Hematopoietic multipotent progenitor cell treated with erythropoietin and hydrocortisone succinate and interleukin-3 and kit ligand, for 17 days (in vitro differentiated cells): ENCODE measurements around the gene IPPK.

ENCODE experiments used
- DNase-seq: peaks from one replicate; pipeline ENCODE4 v3.0.0-alpha.2; 2015; ENCODE audit warnings: low spot score

IPPK gene, protein sequence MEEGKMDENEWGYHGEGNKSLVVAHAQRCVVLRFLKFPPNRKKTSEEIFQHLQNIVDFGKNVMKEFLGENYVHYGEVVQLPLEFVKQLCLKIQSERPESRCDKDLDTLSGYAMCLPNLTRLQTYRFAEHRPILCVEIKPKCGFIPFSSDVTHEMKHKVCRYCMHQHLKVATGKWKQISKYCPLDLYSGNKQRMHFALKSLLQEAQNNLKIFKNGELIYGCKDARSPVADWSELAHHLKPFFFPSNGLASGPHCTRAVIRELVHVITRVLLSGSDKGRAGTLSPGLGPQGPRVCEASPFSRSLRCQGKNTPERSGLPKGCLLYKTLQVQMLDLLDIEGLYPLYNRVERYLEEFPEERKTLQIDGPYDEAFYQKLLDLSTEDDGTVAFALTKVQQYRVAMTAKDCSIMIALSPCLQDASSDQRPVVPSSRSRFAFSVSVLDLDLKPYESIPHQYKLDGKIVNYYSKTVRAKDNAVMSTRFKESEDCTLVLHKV

GRCh38 chr9:92669890-92670708 lies at the start of gene IPPK:
IPPK (minus strand) TSS chr9:92670131; CDS start chr9:92669988, 143 bp downstream.
- DNase-seq, result peak; percentile 96

GRCh38 chr9:92719028-92719647 lies 49.2 kb upstream of the IPPK start:
- no peak for DNase-seq

- DNase-seq, result no peak
Observed at GRCh38 chr9:92718086-92719001, 48.4 kb upstream of the IPPK start.

DNA sequence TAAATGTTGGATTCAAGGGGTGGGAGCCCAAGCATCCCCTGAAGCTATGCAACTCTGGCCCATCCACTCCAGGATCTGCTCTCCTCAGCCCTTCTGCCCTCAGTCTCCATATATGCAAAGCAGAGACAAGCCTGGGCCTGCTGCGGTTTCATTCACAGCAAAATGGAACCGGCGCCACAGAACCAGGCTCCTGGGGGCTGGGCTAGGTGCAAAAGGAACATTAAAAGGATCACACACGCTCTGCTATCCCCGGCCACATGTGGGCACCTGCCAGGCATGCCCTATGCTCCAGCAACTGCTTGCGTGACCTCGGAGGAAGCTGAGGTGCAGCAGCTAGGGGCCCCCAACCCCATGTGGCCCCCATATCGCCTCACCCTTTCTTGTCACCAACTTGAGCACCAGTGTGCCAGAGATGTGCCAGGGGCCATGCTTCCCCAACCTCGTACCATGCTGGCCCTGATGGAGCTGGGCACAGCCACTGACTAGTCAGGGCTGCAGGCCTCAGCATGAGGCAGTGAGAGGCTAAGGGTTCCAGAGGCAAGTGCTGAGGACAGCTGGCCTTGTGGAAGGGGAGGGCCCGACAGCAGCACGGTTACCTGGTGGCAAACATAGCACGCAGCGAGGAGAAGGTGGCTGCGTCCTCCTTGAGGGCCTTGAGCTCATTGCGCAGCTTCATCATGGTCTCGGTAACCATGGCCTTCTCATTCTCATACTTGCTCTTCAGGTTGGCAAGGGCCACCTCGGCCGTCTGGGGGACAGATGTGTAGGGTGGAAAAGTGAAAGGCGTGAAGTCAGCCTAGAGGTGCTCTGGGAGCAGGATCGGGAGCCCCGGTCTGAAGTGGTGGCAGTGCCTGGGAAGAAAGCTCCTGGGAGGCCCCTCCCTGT lies 47.5 kb upstream of the IPPK start:
- DNase-seq, result no peak

DNA sequence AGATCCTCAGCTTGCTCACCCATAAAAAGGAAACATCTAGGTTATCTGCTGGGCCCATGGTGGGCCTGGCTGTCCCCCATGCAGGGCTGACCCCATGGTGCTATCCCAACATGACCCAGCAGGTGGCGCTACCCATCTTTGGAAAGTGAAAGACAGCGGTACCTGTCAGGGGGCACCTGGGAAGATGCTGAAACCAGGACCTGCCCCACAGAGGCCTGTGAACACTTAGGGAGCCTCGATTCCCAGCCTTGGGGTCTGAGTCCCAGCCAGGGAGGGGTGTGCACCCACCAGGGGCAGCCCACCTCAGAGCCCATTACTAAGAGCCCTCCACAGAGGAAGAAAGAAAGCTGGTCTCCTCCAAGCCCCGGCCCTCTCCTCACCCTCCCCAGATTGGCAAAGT lies 46.6 kb upstream of the IPPK start:
- peak; percentile 74 for DNase-seq

DNA sequence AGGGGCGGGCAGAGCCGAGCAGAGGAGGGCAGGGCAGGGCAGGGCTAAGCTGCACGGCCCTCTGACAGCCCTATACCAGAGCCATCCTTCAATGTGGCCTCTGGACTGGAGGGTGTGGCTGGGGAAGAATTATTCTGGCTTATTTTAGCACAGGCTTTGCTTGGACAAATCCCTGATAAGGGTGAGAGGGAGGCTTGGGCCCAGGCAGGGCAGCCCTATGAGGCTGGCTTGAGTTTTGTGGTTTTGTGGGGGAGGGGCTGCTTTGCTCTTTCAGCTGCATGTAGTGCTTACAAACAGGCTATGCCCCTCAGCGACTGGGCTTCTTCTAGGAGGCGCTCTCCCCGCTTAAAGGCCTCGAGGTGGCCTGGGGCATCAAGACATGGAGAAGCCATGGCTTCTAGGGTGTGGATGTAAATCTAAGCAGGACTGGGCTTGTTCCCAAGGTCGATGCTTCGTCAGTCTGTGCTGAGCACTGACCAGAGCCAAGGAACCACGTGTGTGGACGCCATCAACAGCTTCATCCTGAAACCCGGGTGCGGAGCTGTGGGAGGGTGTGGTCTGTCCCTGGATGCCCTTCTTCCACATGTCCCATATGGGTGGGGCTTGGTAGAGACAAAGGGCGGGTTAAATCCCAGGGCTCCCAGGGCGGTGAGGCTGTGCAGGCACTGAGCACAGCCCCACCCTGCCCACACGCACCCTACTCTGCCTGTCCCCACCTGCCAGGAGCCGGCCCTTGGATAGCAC lies 45.7 kb upstream of the IPPK start:
- DNase-seq, result no peak

DNA sequence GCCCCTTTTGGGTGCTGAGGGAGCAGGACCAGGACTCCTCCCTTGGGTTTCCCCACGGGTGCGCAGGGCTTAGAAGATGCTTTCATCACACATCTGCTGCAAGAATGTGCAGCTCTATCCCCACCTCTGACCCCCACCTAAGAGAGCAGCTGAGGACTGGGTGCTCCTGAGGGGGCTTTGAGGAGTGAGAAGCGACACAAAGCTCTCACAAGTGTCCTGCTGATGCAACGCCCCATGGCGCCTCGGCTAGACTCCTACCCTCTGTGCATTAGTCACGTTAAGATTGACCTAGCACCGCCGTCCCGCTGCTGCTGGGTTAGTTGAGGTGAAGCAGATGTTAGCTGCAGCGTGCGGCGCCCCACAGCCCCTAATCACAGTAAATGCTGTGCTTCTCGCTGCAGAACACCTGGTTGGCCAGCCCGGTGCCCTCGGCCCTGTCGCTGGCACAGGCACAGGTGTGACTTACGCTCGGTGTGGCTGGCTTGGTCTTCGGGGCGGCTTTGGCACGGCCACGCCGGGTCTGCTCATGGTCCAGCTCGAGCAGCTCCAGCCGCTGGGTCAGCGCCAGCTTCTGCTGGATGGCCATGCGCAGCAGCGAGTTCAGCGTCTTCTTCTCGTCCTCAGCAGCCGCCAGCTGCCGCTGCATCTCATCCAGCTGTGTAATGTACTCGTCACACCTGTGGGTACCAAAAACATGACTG lies 45.0 kb upstream of the IPPK start:
- no peak for DNase-seq

DNA sequence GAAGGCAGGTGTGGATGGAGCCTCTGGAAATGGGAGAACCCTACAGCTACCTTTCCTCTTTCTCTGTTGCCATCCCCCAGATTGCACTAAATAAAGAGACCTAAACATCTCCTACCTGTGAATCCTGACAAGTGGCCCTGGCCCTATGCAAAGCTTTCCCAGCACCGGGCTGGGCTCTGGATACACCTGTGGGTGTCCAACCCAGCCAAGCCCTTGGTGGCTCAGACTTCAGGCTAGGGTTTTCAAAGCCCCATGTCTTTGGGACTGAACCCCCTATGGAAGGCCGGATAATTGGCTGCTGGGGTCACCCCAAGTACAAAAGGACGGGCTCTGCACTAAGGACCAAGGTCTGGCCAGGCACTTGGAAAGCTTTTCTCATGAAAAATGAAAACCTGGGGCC lies 44.1 kb upstream of the IPPK start:
- DNase-seq, result no peak

DNA sequence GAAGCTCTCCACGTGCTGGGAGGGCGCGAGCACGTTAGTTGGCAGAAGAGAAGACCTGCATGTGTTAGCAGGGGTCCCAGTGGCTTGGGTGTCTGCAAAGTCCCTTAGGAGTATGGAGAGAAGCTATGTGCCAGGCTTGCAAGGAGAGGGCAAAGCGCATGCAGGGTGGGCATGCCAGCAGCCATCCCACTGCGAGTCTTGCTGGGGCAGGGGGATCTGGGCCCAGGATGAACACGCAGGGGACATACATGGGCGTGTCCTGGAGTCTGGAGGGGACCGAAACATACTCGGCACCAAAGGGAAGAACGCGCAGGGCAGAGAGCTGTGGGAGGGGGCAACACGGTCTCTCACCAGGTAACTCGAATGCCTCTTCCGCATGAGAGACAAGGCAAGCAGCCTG lies 43.6 kb upstream of the IPPK start:
- DNase-seq, result no peak

DNA sequence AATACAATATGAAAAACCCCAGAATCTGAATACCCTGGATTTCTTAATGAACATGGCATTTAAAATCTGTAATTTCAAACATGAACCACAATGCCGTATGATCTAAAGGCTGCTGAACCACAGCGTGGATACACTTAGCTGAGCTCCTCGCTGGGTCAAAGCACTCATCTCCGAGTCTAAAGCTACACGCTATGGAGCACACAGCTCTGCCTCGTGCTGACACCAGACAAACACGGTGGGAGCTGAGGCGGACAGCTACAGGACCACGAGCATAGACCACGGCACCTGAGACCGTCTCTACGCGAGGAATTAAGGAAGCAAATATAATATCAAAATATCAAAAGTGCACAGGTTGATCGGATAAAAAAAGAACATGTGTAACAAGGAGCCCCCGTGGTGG lies 42.8 kb upstream of the IPPK start:
- DNase-seq, result no peak

DNA sequence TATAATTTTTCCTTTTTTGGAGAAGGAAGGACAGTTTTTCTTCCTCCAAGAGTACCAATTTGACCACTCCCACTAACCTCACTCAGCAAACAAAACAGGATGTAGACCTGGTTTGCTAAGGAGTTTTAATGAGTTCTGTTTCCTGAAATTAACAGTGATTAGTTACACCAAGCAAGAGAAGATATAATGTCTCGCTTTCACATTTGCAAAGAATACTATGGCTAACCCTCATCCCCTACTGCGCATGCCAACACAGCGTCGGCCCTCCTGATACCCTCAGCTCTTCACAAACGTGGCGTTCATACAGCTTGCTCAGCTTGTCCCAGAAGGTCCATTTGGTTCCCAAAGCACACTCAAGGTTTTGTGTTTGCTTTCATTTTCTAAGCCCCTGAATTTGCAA lies 41.9 kb upstream of the IPPK start:
- no peak for DNase-seq

DNA sequence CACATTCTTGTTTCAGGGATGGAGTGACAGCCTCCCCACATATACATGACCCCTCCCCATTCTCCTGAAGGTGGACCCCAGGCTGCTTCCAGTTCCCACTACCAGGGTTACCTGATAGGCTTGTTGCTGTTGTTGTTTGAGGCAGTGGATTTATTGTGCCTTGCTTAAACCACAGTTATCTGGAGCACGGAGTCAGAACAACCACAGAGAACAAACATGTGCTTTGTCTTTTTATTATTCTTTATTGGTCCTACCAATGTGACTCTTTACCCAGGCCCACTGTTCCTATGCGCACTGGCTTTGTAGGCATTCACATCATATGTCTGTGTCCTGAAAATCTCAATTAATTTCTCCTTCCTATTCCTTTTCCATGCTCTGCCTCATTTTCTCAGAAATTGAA lies 41.2 kb upstream of the IPPK start:
- DNase-seq, result no peak

DNA sequence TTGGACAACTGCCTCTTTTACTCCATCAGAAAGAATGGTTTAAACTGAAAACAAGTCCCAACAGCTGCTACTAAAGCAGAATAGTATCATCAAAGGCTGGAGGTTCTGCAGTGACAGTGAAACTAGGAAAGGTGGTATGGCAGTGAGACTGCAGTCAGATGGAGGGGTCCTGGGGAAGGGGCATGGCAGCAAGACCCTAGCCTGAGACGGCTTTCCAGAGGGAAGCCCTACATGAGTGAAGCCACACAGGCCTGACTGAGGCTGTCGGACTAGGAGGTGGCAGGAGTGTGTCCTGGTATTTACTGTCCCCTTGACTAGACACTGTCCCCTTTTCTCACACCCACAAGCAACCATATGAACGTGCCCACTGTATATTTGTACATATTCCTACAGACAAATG lies 40.4 kb upstream of the IPPK start:
- DNase-seq, result no peak

- DNase-seq, result no peak
Observed at GRCh38 chr9:92709954-92710353, 40.0 kb upstream of the IPPK start.

GRCh38 chr9:92709240-92709639 lies 39.3 kb upstream of the IPPK start:
- DNase-seq, result no peak

GRCh38 chr9:92707530-92707929 lies 37.6 kb upstream of the IPPK start:
- DNase-seq, result no peak

DNA sequence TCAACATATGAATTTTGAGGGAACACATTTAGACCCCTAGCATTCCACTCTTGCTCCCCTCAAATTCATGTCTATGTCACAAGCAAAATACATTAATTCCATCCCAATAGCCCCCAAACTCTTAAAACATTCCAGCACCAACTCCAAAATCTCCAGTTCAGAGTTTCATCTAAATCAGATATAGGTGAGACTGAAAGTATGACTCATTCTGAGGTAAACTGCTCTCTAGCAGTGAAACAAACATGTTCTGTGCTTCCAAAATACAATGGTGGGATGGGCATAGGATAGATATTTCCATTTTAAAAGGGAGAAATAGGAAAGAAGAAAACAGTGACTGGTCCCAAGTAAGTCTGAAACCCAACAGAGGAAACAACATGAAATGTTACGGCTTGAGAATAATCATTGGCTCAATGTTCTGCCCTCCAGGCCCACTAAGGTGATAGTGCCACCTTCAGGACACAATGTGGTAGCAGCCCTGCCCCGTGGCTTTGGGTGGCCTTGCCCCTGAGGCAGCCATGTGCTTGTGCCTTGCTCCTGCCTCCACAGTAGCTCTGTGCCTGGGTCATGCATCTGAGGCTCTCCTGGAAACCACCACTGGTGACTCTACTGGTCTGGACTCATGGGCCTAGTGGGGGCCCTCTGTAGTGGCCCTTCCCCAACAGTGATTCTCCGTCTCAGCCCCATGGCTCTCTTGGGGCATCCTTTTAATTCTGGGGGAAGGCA lies 36.4 kb upstream of the IPPK start:
- peak; percentile 52 for DNase-seq

DNA sequence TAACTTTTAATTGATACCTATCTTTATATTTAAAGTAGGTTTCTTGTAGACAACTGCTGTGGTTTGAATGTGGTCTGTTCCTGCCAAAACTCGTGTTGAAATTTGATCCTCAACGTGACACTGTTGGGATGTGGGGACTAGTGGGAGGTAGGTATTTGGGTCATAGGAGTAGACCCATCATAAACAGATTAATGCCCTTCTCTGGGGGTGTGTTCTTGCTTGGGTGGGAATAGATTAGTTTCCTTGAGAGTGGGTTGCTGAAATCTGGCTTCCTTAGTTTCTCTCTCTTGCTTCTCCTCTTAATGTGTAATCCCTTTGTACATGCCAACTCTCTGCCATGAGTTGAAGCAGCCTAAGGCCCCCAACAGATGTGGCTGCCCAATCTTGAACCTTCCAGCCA lies 34.6 kb upstream of the IPPK start:
- no peak for DNase-seq

DNA sequence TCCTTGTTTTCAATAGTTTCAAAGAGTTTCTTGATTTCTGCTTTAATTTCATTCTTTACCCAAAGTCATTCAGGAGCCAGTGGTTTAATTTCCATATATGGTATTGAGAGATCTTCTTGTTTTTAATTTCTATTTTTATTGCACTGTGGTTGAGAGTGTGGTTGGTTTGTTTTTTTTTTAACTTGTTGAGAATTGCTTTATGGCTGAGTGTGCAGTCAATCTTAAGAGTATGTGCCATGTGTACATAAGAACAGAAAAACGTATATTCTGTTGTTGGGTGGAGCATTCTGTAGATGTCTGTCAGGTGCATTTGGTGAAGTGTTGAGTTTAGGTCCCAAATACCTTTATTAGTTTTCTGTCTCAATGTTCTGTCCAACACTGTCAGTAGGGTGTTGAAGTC lies 26.7 kb upstream of the IPPK start:
- no peak for DNase-seq
